Pancreas (tissue), 10 donors: ENCODE results near the gene ZBTB7B. TPM values are rescaled to one million over a fixed set of nuclear protein-coding genes. Genes with fewer than 3 reads are reported as not detected.
"Not testable (repeated sequence)": the region's sequence is repeated elsewhere in the genome, so short reads cannot be mapped to it uniquely, and the experiment has no call there.

Source experiments
- ATAC-seq, 4 donors: fragments of 200-7000 bp; cut with Tn5 transposase; one replicate each; pipeline versions ENCODE4 v1.8.0 to v1.9.1; 2020; ENCODE audit warnings: mild to moderate bottlenecking in 4 of 4, moderate library complexity in 4 of 4
- DNase-seq, 6 donors: peaks; one replicate each; pipeline ENCODE4 v3.0.0-alpha.2; 2020
- FAIRE-seq: peaks from 2 replicates; lab custom pipeline; 2012; peaks lifted over from hg19 to GRCh38; lab: Jason Lieb, UNC
- H3K27ac ChIP-seq, 4 donors: fragments of 200-600 bp; sonication (generic); 1 replicate in 3 of 4; 2 replicates in 1 of 4; pipeline versions ENCODE4 v1.5.0 to v1.8.0; 2020
- H3K27me3 ChIP-seq, 4 donors: fragments of 200-600 bp; one replicate each; pipeline ENCODE4 v1.8.0; 2021
- H3K36me3 ChIP-seq, 3 donors: fragments of 200-600 bp; sonication (generic) in 1 of 3; one replicate each; pipeline versions ENCODE4 v1.5.0 to v1.8.0; 2020 to 2021
- H3K4me1 ChIP-seq, 3 donors: fragments of 200-600 bp; one replicate each; pipeline ENCODE4 v1.8.0; 2021
- H3K4me3 ChIP-seq, 4 donors: fragments of 200-600 bp; sonication (generic) in 2 of 4; one replicate each; pipeline versions ENCODE4 v1.5.0 to v1.8.0; 2020 to 2021
- H3K9me3 ChIP-seq, 4 donors: fragments of 200-600 bp; one replicate each; pipeline ENCODE4 v1.8.0; 2021
- CTCF ChIP-seq, 4 donors: fragments of 200-600 bp; sonication (generic) in 3 of 4; IDR thresholded peaks; one replicate each; pipeline versions ENCODE4 v1.5.0 to v1.8.0; 2021; ENCODE audit warnings: antibody characterized with exemption in 4 of 4
- WGBS, 2 donors: extraction: QIAGEN DNeasy Blood & Tissue Kit; methylation state at CpG; one replicate each; pipeline ENCODE4 v1.1.7; 2013; 5-methylcytosine and 5-hydroxymethylcytosine counted together
- intact Hi-C, 3 donors: fragments of 100-400 bp; cut with DNase I; formaldehyde crosslinking; loops; one replicate each; pipeline versions ENCODE4 v1.11.1 to v1.14.2; 2022
- polyA plus RNA-seq, 2 donors: library from polyadenylated mRNA; stranded (reverse); fragments of 200-250 nt; gene quantifications; one replicate each; pipeline ENCODE4 v1.2.3, GENCODE V29; 2013
- total RNA-seq, 6 donors: library from RNA; stranded (reverse); fragmentation: NEBNext Ultra II Directional in 4 of 6; extraction: Animal tissue kit (Norgen Biotek cat#: 25700) in 4 of 6; gene quantifications; one replicate each; pipeline versions ENCODE4 v1.2.1 to v1.2.4, GENCODE V29; 2021 to 2023
- donor health status: healthy with polysubstance abuse.
- donor health status: DM: no; HTN: no; CAD: no; lungs with moderate emphysema.
- donor health status: DM: no; HTN: no; CAD: no.
- donor health status: control.
- donor health status: control.
- donor health status: Bipolar disorder and iron deficiency.
- donor health status: DM: yes; HTN: yes; CAD: no.
- donor health status: DM: no; HTN: no; CAD: no.
- donor health status: DM: no; HTN: no; CAD: no.
- donor health status: DM: yes; HTN: yes; CAD: no.

Gene ZBTB7B
- total and polyA plus RNA-seq, 8 donors = 19.8 to 38.4 (median 34.4) TPM

GRCh38 chr1:154983776-154984466 is 18.7 kb upstream of the ZBTB7B start:
- no peak for TF ChIP-seq CTCF (IDR thresholded peaks at IDR 0.05)
- Histone ChIP-seq H3K36me3 (no peaks in the 10 kb centered on the region), H3K4me1 (peaks cover 6 to 14% (median 7%) of the 10 kb centered on the region in 3 donors), H3K4me3 (peak overlapping the region; percentile 59 to 88 (median 72)), H3K9me3 (no peaks in the 10 kb centered on the region), H3K27me3 (no peaks in the 10 kb centered on the region), H3K27ac (no peak overlapping the region)
- intact Hi-C loops = no loop called here
- 11 to 15% methylated on average over 17 of the region's 17 CpGs for WGBS, 2 donors
- FAIRE-seq (no peak), DNase-seq (peak in 1 of 6 donors; percentile 39), ATAC-seq (no peak)

GRCh38 chr1:154986736-154987135 is 15.9 kb upstream of the ZBTB7B start:
- intact Hi-C loops, FAIRE-seq, H3K27me3 ChIP-seq: not testable (repeated sequence)

GRCh38 chr1:154987326-154987725 is 15.3 kb upstream of the ZBTB7B start:
- no peak overlapping the region for H3K27ac ChIP-seq
- ATAC-seq (no peak), DNase-seq (peak in 1 of 6 donors; percentile 15), FAIRE-seq (no peak)
- no peaks in the 10 kb centered on the region for H3K36me3 ChIP-seq
- H3K27me3 ChIP-seq = no peaks in the 10 kb centered on the region
- no peak for TF ChIP-seq CTCF (IDR thresholded peaks at IDR 0.05)
- no peak overlapping the region for H3K4me3 ChIP-seq
- intact Hi-C loops = no loop called here
- no peaks in the 10 kb centered on the region for H3K9me3 ChIP-seq
- peaks cover 6 to 13% (median 7%) of the 10 kb centered on the region in 3 donors for H3K4me1 ChIP-seq
- 53% methylated on average over 6 of the region's 6 CpGs for WGBS, 2 donors

More at GRCh38 chr1:154986736-154987135, 15.9 kb upstream of the ZBTB7B start:
- not testable (repeated sequence) for DNase-seq, H3K9me3 ChIP-seq, H3K36me3 ChIP-seq, H3K27ac ChIP-seq, ATAC-seq, H3K4me3 ChIP-seq
- peaks cover 6 to 14% (median 7%) of the 10 kb centered on the region in 3 donors for H3K4me1 ChIP-seq
- 79 to 82% methylated on average over 4 of the region's 4 CpGs for WGBS, 2 donors

- H3K27me3 ChIP-seq = no peaks in the 10 kb centered on the region
- H3K4me3 ChIP-seq = no peak overlapping the region
- FAIRE-seq (no peak), DNase-seq (peak in 1 of 6 donors; percentile 37), ATAC-seq (no peak)
- no peak for TF ChIP-seq CTCF (IDR thresholded peaks at IDR 0.05)
- intact Hi-C loops = no loop called here
- H3K27ac ChIP-seq = no peak overlapping the region
- no peaks in the 10 kb centered on the region for H3K9me3 ChIP-seq
- 82 to 83% methylated on average over 17 of the region's 17 CpGs for WGBS, 2 donors
- H3K4me1 ChIP-seq = peaks cover 6 to 9% (median 7%) of the 10 kb centered on the region in 3 donors
- no peaks in the 10 kb centered on the region for H3K36me3 ChIP-seq
These were observed 14.3 kb upstream of the ZBTB7B start for GRCh38 chr1:154988058-154988954.

- ATAC-seq (no peak), DNase-seq (peak in 1 of 6 donors; percentile 17), FAIRE-seq (no peak)
- no peaks in the 10 kb centered on the region for H3K9me3 ChIP-seq
- no peaks in the 10 kb centered on the region for H3K27me3 ChIP-seq
- 80 to 89% methylated on average over 3 of the region's 3 CpGs for WGBS, 2 donors
- intact Hi-C loops = no loop called here
- H3K4me1 ChIP-seq = peaks cover 0 to 4% (median under 1%) of the 10 kb centered on the region in 3 donors
- H3K27ac ChIP-seq = no peak overlapping the region
- H3K4me3 ChIP-seq = no peak overlapping the region
- no peaks in the 10 kb centered on the region for H3K36me3 ChIP-seq
- no peak for TF ChIP-seq CTCF (IDR thresholded peaks at IDR 0.05)
These were observed 13.3 kb upstream of the ZBTB7B start for GRCh38 chr1:154989195-154989860.
